ENCODE measurements around the gene RPS6KA2.

GRCh38 chr6:166556336-166556735 is 70.7 kb downstream of the RPS6KA2 start:
- no peak for TF ChIP-seq POLR2AphosphoS5 (IDR thresholded peaks at IDR 0.05; ENCODE audit: low read depth, low read length)
- no peak for TF ChIP-seq CTCF (IDR thresholded peaks at IDR 0.05)

Measured in Panc1 (cell line).